Activated CD8-positive, alpha-beta memory T cell treated with anti-CD3 and anti-CD28 coated beads for 4 hours (primary cell): ENCODE measurements around the gene SMAD5.

Source experiments
- DNase-seq, 2 donors: peaks; one replicate each; pipeline ENCODE4 v3.0.0-alpha.2; 2020; ENCODE audit warnings: low read depth in 2 of 2

The SMAD5 gene

DNA sequence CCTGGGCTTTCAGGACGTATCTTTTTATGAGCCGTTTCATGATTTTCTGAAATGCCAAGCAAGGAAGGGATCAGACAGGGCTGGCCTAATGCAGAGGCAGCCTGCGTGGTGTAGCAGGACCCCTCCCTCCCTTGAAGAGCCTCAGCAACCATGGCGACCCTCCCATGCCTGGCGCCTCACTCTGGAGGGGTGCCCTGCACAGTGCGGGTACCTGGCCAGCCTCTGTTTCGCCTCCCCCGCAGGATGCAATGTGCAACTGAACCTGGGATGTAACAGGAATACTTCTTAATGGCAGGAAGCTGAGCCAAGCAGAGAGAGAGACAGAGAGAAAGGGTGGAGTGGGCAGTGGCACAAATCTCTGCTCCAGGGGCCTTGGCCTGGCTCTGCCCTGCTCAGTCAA is 83.6 kb downstream of the SMAD5 start:
- no peak for DNase-seq

DNA sequence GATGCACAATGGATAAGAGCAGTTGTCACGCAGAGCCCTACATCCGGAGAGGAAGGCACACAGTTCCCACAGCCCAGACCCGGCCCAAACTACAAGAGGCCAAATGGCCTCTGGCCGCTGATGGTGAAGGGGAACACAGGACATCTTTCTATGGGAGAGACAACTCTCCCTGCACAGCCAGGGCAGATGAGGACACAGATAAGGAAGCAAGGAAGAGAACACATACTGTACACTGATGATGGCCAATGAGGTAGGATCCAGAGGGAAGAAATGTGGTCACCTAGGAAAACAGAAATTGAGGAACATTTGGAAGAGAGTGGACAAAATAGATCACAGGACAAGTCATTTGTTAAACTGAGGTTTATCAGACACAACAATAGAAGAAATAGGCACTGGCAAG is 88.7 kb downstream of the SMAD5 start:
- no peak for DNase-seq

DNA sequence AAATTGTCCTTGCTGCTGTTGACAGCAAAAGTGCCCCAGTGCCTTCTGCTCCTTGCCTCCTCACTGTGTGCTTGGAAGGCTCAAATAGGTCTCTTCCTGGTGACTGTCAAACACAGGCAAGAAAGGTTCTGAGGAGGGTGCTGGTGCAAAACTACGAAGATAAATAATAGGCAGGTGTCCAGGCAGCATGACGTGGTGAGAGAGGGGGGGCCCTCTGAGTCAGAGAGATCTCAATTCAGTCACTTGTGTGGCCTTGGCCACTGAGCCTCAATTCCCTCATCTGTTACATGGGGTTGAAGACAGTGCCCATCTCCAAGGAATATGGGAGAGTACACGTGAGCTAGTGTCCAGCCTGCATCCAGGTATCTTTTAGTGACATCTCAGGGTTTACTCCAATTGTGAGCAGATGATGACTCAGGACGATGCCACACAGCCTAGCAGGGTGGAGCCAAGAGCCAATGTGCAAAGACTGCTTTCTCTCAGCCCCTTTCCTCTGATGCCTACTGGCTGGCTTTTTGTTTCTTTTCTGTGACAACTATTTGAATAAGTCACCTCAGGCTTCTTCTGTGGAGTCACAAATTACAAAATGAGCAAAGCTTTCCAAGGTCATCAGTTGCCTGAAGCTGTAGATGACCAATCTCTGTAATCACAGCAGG is 90.1 kb downstream of the SMAD5 start:
- DNase-seq, result no peak

DNA sequence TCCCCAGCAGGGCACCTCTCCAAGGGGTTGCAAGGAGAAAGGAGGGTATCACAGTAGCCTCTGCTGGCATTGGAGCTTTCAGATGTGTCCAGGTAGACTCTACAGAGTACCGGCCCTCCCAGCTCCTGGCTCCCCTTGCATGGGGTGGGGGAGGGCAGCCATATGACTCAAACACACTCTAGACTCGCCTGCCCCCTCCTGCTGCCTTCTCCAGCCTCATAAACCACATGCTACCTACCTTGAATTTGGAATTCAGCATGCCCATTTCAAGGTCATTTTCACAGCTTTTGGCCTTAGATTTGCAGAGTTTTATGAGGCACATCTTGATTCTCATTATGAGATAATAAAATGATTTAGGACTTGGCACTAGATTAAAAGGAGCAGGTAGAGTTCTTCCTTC is 93.2 kb downstream of the SMAD5 start:
- no peak for DNase-seq

DNA sequence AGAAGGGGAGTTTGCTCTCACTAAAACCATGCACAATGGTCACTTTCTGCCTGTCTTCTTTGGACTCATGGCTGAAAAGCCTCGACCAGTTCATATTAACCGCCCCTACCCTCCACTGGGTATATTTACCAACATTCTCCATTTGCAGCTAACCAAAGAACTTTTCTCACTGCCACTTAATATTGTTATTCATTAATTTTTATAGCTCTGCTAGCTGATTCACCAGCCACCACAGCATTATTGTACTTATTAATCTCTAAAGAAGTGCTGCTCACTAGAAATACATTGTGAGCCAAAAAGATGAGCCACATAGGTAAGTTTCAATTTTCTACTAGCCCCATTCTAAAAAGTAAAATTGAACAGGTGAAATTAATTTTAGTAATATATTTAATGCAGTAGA is 93.8 kb downstream of the SMAD5 start:
- no peak for DNase-seq

DNA sequence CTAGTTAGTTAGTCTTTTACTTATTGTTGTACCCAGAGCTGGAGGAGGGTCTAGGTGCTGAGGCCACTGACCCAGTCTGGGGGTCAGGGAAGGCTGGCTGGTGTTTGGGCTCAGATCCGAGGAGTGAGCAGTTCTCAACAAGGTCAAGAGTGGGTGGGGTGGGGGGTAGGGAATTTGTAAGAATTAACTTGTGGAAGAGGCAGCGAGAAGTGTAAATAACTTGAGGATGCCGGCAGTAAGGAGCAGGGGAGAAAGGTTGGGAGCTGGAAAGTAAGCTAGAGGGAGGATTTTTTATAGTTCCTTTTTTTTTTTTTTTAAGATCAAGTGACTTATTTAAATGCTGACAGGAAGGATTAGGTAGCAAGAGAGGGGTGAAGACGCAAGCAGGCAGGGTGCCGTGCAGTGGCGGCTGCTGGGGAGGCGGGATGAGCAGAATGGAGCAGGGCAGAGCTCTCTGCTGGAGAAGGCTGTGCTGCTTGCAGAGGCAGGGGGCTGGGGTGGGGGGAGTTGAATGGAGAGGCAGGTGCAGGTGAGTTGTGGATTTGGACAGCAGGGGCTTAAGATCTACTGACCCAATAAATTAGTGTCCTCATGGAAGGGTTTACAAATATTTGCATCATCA is 95.6 kb downstream of the SMAD5 start:
- no peak for DNase-seq

DNA sequence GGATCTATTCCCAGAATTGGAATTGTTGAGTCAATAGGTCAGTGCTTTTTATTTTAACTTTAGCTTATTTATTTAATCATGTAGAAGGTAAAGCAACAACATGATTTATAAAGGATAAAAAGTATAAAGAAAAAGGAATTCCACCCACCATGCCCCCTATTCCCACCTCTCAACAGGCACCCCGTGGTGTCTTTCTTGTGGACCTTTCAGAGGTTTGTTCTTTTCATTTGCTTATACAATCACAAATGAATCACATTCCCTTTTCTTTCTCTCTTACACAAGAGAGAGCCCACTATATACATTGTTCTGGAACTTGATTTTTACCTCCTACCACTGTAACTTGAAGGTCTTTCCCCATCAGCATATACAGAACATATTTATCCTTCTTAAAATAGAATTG is 97.5 kb downstream of the SMAD5 start:
- DNase-seq, result no peak

DNA sequence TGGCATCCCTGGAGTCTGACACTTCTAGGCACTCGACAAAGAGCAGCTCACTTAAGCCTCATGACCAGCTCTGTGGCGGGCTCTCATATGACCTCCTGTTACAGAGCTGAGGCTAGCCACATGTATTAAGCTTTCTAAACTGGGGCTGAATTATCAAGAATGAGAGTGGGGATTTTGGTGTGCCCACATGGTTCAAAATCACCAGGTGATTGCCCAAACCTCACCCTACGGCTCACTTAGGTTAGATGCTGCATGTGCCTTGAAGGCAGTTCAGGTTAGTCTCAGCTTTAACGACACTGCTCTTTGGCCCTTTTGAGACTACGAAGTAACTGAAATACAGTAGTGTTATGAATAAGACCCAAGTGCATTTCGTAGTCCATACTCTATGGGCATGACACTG is 99.7 kb downstream of the SMAD5 start:
- no peak for DNase-seq
